Activated gamma-delta T cell (primary cell): ENCODE measurements around the gene RGL1.

Experiments
- DNase-seq: peaks from one replicate; lab custom pipeline; 2025; lab: John Stamatoyannopoulos, UW

RGL1 gene

GRCh38 chr1:183916574-183916973 lies 111.7 kb downstream of the RGL1 start:
- DNase-seq, result no peak

DNA sequence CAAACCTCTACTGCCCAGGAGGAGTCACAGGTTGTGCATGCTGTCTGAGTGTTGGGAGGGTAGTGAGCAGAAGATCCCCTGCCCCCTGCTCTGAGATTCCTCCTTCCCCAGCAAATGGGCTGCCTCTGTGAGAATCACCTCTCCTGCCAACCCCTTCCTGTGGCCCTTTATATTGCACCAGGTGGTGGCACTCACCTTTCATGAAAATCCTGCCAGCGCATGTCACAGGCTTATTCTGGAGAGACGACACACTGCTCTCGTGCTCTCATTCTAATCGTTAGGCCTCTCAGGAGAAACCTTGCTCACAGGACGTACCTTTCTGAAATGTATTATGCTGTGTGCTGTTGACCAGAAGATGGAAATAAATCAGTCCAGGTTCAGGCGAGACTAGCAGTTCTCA lies 113.7 kb downstream of the RGL1 start:
- DNase-seq, result no peak

- no peak for DNase-seq
Measured at GRCh38 chr1:183920651-183921050, 115.7 kb downstream of the RGL1 start.

DNA sequence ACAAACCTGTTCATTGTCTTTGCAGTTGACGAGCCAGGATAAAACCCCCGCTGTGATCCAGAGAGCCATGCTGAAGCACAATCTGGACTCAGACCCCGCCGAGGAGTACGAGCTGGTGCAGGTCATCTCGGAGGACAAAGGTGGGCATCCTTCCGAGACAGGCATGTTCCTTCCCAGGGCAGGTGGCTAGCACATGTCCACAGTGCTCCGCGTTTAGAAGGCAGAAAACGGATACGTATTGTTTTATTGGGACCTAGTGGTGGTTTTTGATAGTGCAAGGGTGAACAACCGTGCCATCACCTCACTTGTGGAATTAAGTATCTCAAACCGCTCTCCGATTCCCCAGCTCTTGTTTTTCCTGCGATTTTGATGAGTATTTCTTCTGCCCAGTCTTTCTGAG lies 117.3 kb downstream of the RGL1 start:
- no peak for DNase-seq

DNA sequence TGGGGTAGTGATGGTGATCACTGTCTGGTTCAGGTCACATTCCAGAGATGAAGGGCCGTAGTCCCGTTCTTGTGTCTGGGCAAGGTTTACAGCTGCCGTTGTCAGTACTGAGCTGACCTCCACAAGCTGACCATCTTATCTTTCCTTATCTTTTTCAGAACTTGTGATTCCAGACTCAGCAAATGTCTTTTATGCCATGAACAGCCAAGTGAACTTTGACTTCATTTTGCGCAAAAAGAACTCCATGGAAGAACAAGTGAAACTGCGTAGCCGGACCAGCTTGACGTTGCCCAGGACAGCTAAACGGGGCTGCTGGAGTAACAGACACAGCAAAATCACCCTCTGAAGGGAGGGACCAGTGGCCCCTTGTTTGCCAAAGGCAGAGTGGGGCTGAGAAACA lies 121.0 kb downstream of the RGL1 start:
- DNase-seq, result no peak

- no peak for DNase-seq
Measured at GRCh38 chr1:183926983-183927382, 122.1 kb downstream of the RGL1 start.

DNA sequence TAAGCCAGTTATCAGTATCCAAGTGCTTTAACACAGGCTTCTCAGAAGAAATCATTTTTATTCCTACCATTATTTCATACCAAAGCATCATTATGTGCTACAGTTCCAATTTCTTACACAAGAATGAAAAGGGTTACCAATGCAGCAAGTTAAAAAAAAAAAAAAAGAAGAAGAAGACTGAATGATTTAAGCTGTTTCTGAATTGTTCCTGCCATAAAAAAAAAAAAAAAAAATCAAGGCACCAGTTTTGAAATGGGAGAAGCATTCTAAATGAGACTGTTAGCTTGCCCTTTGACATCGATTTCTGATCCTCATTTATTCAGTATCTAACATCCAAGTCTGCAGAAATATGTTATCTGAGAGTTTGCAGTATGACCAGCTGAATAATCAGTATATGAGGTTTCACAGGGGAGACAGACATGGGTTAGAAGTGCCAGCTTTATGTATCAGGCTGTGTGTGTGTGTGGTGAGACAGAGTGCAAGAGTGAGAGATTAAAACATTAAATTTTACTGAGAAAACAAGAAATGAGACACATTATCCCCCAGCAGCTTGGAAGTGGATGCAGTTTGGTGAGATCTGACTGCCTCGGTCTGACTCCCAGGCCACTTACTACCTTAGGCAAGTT lies 126.8 kb downstream of the RGL1 start:
- no peak for DNase-seq

- DNase-seq, result no peak
Measured at GRCh38 chr1:183932412-183932811, 127.5 kb downstream of the RGL1 start.

DNA sequence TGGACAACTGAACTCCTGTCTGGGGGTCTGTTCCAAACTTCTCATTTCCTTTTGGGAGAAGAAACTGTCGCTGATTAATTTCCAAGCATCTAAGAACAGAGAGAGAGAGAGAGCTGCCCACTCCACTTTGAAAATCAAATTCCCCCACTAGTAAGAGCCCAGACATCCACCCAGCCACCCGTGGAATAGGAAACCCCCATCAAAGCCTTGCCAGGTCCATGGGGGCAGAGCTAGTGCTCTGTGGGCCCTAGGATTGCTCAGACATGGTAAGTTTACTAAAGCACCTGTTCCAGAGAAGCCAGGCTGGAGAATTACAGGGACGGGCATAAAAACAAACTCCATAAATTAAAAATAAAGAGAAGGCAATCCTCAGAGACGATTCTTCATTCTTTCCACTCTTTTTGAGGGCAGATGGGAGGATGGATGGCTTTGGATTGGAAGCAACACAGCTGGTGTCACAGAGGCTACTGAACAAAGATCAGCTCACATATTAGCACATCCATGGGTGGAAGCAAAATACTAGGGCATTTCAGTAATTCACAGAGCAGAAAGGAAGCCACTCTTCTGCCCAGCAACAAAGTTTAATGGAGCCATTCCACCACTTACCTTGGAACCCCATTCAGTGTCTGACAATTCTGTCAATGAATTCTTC lies 128.7 kb downstream of the RGL1 start:
- no peak for DNase-seq

DNA sequence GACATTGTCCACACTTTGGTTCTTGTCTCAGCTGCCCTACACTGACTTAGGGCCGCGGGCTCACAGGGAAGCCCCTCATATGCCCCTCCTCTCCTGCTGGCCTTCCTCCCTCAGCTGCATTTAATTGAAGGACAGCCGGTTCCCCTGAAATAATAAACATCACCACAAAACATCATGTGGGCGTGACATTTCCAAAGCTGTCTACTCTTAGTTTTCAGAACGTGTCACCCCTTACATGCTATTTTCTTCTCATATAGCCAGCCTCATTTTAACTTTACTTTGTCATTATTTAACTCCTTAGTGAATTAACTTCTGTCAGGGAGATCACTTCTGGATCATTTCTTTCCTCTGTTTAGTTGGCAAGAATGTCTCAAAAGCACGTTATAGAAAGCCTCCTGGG lies 129.4 kb downstream of the RGL1 start:
- DNase-seq, result no peak

- DNase-seq, result no peak
Measured at GRCh38 chr1:183936009-183936408, 131.1 kb downstream of the RGL1 start.

- no peak for DNase-seq
Measured at GRCh38 chr1:183936791-183937190, 131.9 kb downstream of the RGL1 start.

GRCh38 chr1:183937611-183938010 lies 132.7 kb downstream of the RGL1 start:
- no peak for DNase-seq

GRCh38 chr1:183941001-183941400 lies 136.1 kb downstream of the RGL1 start:
- DNase-seq, result no peak

- no peak for DNase-seq
Measured at GRCh38 chr1:183942933-183943693, 138.2 kb downstream of the RGL1 start.

- DNase-seq, result no peak
Measured at GRCh38 chr1:183945428-183946319, 140.8 kb downstream of the RGL1 start.

GRCh38 chr1:183946320-183946613 lies 141.3 kb downstream of the RGL1 start:
- DNase-seq, result no peak

- DNase-seq, result no peak
Measured at GRCh38 chr1:183947988-183948387, 143.1 kb downstream of the RGL1 start.

GRCh38 chr1:183952101-183952500 lies 147.2 kb downstream of the RGL1 start:
- no peak for DNase-seq

GRCh38 chr1:183953031-183953430 lies 148.1 kb downstream of the RGL1 start:
- DNase-seq, result no peak

DNA sequence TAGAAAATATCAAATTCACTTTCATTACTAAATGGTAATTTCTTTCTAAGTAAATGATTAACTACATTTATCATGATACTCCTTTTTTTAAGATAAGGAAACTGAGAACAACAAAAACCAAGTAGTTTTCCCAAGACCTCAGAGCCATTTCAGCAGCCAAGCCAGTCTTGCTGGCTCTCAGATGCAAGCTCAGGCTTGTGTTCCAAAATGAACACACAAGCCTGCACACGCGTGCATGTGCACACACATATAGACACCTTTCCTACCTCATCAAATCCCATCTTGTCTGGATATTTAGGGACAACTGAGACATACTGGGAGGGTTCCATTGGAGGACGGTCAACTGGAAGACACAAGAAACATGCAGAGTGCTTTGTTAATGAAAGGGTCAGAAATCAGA lies 149.6 kb downstream of the RGL1 start:
- no peak for DNase-seq

GRCh38 chr1:183956559-183957188 lies 151.8 kb downstream of the RGL1 start:
- no peak for DNase-seq
